Kidney tubule cell (primary cell): ENCODE data around the gene SLC18A3.

Experiments used
- DNase-seq: peaks from one replicate; pipeline ENCODE4 v3.0.0-alpha.2; 2018; ENCODE audit warnings: low spot score

Gene SLC18A3

DNA sequence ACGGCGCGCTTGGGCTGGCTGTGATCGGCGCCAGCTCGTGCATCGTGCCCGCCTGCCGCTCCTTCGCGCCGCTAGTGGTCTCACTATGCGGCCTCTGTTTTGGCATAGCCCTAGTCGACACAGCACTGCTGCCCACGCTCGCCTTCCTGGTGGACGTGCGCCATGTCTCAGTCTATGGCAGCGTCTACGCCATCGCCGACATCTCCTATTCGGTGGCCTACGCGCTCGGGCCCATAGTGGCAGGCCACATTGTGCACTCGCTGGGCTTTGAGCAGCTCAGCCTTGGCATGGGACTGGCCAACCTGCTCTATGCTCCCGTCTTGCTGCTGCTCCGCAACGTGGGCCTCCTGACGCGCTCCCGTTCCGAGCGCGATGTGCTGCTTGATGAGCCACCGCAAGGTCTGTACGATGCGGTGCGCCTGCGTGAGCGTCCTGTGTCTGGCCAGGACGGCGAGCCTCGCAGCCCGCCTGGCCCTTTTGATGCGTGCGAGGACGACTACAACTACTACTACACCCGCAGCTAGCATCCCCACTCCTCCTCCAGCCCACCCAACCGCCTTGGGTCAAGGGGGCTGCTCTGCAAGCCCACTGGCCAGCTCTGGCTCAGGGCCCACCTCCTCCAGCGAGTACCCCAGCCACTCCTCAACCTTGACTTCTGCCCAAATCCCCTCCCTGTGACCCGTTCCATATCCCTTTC, 1.9 kb downstream of the SLC18A3 start:
- DNase-seq = no peak

DNA sequence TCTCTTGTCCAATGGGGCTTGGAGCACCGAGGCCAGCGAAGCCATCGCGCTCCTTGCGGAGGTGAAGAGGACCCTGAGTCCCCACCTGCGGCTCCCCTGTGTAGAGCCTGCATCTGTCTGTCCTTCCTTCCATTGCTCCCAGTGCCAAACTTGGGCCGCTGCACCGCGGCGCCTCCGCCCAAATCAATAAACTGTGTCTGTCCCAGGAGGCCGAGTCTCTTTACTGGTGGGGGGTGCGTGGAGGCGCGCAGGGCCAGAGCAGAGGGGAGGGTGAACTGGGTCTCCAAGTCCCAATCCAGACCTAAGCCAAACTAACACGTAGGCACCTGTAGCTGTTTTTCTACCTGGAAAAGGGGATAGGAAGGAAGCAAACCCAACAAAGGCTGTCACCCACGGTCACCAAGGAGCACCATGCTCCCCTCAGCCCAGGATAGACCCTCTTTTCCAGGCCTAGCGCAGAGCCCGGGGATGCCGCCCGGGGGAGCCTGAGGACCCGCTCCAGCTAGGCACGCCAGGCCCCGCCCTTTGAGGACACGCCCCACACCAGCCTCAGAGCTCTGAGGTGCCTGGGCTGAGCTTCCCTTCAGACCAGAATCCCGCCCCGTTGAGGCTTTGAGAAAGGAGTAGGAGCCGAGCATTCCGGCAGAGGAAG, 2.5 kb downstream of the SLC18A3 start:
- no peak for DNase-seq

DNA sequence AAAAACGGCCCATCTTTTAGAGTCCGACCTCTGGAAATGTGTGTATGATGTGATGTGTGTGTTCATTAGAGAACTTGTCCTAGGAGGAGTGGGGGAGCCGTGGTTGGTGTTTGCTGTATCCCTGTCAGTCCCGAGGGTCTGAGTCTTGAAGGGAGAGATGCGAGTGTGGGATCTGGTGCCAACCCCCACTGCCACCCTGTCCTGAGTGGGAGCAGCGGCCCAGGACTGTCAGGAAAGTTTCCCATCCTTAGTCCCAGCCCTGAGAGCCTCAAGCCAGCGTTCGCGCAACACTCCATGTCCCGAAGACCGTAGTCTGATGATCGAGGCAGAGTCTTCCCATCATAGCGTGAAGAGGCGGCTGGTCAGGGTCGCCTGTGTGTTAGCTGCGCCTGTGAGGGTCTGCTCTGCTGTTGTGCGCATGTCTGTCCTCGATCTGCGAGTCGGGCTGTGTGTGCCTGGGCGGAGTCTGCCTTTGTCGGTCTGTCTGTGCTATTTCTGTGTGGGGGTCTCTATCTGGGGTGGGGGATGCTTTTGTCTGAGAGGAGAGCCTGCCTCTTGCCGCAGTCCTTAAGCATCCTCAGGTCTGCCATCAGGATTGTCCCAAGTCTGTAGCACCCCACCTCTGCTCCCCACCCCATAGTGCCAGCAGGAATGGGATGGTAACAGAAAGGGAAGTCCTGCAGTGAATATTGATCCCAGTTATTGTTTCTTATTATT, 3.2 kb downstream of the SLC18A3 start:
- no peak for DNase-seq

DNA sequence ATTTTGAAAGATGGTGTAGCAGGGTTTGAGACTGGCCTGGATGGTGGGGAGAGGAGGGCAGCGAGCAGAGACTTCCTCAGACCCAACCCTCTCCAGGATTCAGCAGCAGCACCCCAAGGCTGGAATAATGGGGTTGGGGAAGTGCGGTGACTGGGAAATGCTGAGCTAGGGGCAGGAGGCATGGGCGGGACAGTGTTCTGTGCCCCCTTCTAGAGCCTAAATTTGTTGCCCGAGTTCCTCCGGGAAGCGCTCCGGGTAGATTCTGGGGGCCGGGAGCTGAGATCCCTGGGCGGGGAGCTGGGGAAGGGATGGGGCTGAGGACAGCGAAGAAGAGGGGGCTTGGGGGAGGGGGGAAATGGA, 3.8 kb downstream of the SLC18A3 start, which contains the start of gene CHAT:
Gene CHAT (plus strand): TSS at position 156 of the 360 bp plus-strand sequence. CDS start 153 bp downstream, at position 309.
- DNase-seq = no peak

DNA sequence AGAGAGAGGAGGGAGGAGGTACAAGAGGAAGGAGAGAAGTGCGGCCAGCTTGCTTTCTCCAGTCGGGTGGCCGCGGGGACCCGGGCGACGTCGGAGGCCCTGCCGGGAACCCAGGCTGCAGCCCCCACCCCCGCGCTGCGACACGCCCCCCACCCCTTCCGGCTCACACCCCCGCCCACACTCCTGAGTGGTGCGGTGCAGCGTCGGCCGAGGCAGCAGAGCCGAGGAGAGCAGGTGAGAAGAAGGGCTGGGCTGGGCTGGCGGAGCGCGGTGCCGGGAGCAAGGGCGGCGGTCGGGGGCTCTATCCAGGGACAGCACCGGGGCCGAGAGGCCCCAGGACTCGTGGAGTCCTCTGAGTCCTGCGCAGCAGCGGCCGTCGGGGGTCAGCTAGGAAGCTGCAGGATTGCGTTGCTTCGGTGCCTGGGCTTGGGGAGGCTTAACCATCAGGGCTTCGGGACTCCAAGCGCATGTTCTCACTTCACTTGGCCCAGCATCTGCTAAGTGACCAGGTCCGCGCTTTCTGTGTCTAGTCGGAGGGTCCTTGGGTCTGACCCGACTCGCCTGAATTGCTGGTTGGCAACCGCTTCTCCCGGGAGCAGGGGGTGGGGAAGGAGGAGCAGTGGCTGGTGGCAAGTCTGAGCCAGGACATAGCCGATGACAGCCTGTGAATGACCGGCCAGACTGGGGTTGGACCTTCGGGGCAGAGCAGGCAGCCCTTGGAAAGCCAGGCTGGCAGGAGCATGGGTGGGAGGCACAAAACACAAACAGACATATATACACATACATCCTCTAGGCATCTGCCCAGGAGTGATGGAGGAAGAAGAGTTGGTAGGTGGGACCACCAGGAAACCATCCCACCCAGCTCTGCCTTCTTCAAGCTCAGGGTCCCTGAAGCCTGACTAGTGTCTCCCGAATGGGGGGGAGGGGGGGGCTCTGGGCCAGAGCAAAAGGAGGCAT, 4.4 kb downstream of the SLC18A3 start:
- DNase-seq = no peak

DNA sequence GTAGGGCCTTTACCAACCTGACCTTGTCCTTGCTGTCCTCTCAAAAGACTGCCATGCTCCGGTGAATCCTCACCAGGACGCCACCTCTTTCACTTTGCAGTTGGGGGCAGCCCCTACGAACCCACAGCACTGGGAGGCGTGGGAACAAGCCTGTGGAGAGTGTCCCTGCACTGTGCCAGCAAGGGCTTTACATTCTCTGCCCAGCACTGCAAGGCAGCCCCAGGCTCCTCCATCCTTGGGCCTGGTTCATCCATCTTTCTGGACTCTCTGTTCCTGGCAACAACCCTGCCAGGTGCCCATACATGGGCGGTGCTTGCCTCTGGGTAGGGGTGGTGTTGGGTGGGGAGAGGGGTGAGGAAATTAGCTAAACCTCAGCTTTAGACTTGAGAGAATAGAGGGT, 5.1 kb downstream of the SLC18A3 start:
- DNase-seq = no peak

DNA sequence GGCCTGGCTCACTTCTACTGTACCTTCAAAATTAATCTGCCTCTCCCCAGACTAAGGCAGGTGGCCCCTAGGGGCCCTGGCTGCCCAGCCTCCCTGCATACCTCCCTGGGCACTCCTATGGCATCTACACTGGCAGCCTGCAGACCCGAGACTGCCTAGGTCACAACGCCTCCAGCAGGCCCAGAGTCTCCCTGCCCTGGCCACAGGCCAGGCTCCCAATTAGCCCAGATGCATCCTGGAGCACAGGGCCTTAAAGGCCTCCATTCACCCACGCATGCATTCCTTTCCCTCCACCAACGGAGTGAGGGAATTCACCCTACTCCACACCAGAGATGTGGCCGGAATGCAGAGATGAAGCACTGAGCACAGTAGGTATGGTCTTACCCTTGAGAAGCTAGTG, 5.6 kb downstream of the SLC18A3 start:
- no peak for DNase-seq

DNA sequence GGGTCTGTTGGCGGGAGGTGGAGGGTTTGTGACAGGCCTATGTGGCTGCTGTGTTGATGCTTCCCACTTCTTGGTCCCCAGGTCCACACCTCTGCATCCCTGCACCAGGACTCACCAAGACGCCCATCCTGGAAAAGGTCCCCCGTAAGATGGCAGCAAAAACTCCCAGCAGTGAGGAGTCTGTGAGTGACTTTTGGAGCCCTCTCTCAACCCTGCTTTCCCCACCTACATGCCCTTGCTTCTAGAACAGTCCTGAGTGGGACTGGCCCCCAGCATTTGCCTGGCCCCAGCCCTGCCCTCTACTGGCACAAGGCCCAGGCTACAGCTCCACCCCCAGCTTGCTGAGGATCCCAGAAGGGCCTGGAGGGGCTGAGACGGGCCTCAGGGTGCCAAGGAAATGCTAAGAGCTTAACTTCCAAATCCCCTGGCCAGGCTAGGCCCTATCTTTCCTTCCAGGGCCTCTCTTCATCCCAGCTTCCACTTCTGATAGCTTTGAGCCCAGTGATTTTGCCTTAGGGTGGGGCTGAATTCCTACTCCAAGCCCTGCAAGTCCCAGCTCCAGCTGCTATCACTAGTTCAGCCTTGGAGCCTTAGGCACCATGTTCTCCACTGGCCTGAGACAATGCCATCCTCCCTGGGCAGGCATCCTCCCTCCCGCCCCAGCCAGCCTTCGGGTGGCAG, 6.5 kb downstream of the SLC18A3 start:
- no peak for DNase-seq

DNA sequence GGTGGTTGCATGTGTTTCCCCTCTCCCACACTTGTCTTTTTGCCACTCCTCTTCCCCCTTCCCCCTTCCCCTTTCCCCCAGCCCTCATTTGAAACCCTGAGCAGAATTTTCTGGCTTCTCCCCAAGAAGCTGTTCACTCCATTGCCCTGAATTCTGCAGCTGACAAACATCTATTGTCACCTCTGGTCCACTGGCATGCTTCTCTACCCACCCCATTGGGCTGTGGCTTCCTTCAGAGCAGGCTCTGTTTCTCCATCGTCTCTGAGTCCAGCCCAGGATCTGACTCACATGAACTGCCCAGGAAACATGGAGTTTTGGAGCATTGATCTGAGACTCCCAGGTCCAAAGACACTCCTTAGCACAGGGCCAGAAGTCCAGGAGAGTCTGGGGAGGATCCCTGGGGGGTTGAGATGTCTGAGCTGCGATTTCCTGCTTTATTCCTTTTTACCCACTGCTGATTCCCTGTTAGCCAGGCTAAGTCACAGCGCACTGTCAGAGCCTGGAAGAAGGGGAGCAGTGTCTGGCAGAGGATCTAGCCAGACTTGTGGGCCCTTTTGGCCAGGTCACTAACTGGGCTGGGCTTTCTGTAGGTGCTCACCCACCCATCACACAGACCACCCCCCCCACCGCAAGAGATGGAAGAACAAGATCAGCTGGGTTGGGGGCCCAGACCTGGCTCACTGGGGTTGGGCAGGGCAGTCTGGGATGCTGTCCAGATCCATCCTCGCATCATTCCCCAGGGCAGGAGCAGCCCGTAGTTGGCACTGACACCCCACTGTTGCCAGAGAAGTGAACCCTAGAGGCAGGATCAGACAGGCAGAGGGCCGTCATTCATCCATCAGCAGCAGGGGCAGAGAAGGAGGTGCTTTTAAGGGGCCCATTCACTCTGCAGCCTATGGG, 7.3 kb downstream of the SLC18A3 start:
- DNase-seq = no peak

DNA sequence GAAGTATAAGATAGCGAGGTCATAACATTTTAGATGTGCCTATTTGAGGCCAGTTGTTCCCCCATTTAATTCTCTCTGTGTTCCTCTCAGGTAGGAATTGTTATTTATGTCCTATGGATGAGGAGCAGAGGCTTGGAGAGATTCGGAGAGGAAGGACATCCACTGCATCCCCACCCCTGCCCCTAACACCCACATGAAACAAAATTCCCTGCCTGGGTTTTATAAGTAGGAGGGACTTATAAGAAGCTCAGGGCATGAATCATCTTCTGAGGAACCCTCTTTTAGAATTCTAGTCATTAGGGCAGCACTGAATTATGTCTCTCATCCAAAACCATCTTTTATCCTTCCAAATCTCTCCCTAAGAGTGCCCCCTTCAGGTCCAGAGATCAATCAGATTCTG, 8.7 kb downstream of the SLC18A3 start:
- no peak for DNase-seq

DNA sequence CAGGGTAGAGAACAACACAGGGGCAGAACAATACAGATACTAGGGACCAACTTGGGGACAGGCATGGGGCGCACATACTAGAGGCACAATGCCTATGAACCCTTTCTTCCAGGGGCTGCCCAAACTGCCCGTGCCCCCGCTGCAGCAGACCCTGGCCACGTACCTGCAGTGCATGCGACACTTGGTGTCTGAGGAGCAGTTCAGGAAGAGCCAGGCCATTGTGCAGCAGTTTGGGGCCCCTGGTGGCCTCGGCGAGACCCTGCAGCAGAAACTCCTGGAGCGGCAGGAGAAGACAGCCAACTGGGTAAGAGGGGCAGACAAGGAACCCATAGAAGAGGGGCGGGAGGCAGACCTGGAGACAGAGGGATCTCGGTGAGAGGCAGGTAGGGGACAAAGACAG, 9.5 kb downstream of the SLC18A3 start:
- no peak for DNase-seq

DNA sequence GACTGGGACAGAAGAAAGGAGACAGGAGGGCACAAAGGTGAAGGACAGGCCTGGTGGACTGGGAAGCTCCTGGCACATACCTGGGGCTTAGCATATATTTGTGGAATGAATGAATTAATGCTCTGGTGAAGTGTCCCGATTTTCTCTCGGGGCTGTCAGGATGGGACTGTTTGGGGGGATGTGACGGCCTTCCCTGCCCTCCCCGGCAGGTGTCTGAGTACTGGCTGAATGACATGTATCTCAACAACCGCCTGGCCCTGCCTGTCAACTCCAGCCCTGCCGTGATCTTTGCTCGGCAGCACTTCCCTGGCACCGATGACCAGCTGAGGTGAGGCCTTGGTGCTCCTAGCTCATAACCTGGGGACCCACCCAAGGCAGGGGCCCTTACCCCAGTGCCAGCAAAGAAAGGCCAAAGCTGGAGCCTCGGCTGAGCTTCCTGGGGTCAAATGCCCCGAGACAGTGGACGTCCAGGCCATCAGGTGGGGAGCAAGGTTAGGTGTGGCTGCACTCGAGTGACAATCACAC, 10.2 kb downstream of the SLC18A3 start:
- DNase-seq = no peak

DNA sequence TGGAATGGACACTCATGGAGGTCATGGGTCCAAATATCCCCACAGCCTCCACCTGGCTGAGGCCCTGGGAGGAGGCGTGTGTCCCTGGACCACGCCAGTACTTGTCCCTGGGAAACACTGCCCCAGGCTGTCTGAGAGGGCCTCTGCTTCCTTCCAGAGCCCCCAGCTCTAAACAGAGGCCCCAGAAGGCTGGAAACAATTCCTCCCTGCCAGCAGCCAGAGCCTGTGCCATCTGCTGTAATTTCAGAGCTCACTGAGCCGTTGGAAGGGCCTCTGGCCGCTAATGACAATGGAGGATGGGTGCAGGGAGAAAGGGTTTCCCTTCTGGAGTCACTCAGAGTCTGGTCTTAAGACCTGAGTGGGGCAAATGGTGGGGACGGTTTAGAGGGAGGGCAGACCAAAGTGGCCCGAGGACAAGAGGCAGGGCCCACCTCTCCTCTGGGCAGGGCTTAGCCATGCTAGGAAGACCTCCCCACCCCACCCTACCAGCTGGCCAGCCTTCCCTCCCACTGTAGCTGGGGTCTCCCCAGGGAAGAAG, 10.8 kb downstream of the SLC18A3 start:
- DNase-seq = no peak

DNA sequence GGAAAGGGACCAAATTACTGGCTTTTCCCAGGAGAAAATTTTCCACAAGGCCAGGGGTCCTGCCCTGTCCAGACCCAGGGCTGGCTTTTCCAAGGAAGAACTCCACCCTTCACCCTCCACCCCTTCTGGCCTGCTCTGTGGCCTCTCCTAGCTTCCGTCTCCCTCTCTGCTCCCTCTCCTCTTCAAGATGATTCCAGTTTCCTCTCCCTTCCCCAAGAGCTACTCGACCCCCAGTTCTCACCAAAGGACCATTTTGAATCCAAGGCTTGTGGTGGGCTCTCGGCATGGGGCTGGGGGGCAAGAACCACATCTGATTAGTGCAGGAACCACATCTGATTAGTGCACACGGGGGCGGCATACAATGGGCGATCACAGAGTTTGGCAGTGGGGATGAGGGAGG, 11.5 kb downstream of the SLC18A3 start:
- no peak for DNase-seq

DNA sequence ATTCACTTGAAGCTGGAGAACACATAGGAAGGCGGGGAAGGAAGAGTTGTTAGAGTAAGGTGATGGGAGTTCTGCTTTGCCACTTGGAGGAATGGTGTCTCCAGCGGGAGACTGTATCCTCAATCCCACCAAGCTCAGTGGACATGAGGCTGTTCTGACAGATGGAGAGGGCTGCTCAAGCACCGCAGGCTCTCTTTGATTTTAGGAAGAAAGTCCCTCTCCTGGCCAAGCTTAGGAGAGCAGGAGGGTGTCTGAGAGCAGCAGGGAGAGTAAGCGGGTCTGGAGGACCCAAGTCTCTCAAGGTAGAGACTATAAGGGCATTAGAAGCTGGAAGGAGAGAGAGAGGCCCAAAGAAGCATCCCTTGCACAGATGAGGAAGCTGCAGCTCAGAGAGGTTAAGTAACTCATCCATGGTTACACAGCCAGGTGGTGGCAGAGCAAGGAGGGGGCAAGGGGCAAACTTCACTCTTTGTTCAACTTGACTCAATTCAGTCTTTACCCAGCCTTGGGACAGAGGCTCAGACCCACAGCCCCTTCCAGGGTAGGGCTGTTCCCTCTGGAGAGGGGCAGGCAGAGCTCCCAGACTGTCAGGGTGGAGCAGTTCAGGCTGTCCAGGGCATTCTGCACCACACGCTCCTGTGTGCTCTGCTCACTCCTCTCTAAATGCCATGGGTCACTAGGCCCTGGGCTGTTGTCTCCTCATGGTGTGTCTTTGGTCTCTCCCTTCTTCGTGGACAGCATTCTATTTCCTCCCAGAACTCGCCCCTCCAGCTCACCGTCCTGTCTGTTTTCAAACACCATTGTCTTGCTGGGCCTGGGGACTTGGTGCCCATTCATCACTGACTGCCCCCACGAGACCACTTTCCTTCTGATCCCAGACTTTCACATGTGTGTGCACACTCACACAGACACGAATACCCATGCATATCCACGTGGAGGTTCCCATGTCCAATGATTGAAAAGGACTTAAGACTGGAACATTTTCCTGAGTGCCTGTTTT, 12.6 kb downstream of the SLC18A3 start:
- DNase-seq = no peak

DNA sequence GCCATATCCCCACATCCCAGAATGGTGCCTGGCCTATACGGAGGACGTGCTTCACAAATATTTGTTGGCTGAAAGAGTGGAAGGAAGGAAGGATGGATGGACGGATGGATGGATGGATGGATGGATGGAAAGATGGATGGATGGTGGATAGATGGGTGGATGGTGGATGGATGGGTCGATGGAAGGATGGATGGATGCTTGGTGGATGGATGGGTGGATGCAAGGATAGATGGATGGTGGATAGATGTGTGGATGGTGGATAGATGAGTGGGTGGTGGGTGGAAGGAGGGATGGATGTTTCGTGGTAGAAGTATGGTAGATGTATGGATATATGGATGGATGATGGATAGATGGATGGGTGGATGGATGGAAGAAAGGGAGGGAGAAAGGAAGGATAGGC, 14.5 kb downstream of the SLC18A3 start:
- no peak for DNase-seq

DNA sequence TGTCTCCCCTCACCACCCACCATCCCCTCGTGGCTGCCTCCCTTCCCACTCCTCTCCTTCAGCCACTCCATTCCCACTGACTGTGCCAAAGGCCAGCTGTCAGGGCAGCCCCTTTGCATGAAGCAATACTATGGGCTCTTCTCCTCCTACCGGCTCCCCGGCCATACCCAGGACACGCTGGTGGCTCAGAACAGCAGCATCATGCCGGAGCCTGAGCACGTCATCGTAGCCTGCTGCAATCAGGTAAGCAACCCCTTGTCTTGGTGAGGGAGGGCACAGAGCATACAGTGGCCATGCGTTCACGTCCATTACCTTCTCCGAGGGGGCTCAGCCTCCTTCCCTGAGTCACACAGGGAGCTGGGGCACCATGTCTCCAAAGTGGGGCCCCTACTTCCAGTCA, 15.3 kb downstream of the SLC18A3 start:
- no peak for DNase-seq

DNA sequence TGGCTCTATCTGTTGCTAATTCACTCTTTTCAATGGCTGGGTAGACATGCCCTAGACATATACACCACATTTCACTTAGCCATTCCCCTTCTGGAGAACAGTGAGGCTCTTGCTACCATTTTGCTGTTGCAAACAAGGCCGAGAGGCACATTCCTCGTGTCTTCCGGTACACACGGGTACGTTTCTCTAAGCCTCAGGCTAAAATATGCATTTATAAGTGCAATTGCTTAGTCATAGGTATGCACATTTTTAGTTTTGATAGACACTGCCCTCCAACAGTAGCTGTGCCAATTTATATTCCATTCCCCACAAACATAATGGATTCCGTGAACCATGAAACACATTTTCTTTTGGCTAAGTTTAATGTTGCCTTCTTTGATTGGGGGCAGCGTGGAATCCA, 16.9 kb downstream of the SLC18A3 start:
- no peak for DNase-seq
